Measurements from ENCODE around the gene WNK2. TPM values are rescaled to one million over a fixed set of nuclear protein-coding genes. Genes with fewer than 3 reads are reported as not detected.

The WNK2 gene
- polyA plus RNA-seq (2011; rRNA removed) (not detected in 2 replicates), polyA minus RNA-seq (2011; rRNA and poly(A)+ RNA removed) (not detected in 2 replicates)

DNA sequence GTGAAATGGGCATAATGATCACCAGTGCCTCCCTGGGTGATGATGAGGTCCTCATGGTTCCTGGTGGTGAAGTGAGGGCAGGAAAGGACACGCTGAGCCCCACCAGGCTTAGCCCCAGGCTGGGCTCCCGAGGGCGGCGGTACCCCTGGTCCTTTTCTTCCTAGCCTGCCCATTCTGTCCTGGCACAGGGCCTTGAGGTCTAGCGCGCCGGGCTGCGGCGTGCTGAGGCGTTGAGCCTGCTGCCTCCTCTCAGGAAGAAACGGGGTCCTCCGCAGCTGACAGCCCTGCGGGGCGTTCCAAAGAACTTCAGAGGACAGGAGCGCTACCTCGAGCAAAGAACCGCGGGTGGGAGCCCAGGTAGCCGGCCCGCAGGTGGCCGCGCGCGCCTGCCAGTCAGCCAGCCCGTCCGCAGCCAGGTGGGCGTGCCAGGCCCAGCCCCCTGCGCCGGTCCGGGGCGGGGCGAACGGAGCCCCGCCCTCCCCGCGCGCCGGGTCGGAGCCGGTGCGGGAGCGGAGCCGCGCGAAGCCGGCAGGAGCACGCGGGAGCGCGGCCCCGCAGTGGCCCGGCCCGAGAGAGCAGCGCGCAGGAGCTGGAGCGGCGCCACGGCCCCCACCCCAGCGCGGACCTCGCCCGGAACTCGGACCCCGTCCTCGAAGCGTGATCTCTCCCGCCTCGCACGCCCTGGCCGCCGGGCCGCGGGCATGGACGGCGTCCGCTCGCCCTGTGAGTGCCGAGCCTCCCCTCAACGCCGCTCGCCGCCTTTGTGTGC lies at the start of gene WNK2:
Gene WNK2, plus strand, starts transcription at position 477 of the 769 bp plus-strand sequence. CDS start 791 bp downstream, outside the sequence.
- TF ChIP-seq, protein P1, sequence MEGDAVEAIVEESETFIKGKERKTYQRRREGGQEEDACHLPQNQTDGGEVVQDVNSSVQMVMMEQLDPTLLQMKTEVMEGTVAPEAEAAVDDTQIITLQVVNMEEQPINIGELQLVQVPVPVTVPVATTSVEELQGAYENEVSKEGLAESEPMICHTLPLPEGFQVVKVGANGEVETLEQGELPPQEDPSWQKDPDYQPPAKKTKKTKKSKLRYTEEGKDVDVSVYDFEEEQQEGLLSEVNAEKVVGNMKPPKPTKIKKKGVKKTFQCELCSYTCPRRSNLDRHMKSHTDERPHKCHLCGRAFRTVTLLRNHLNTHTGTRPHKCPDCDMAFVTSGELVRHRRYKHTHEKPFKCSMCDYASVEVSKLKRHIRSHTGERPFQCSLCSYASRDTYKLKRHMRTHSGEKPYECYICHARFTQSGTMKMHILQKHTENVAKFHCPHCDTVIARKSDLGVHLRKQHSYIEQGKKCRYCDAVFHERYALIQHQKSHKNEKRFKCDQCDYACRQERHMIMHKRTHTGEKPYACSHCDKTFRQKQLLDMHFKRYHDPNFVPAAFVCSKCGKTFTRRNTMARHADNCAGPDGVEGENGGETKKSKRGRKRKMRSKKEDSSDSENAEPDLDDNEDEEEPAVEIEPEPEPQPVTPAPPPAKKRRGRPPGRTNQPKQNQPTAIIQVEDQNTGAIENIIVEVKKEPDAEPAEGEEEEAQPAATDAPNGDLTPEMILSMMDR (IDR thresholded peaks at IDR 0.05; ENCODE audit: insufficient read depth, low read depth, low read length): no peak
- no peak for DNase-seq (ENCODE audit: low read depth)
- ChIA-PET POLR2A (no interaction called here), CTCF (no interaction called here)
- Histone ChIP-seq H3K36me3 (ENCODE audit: control insufficient read depth, insufficient read depth, low read length) (no peaks in the 10 kb centered on the region), H3K27me3 (ENCODE audit: control insufficient read depth, insufficient read depth, low read length) (peaks cover 27% of the 10 kb centered on the region), H3K4me3 (ENCODE audit: low read depth, low read length) (no peak within 1 kb of the TSS; the same call in 1 of the 2 replicates)

DNA sequence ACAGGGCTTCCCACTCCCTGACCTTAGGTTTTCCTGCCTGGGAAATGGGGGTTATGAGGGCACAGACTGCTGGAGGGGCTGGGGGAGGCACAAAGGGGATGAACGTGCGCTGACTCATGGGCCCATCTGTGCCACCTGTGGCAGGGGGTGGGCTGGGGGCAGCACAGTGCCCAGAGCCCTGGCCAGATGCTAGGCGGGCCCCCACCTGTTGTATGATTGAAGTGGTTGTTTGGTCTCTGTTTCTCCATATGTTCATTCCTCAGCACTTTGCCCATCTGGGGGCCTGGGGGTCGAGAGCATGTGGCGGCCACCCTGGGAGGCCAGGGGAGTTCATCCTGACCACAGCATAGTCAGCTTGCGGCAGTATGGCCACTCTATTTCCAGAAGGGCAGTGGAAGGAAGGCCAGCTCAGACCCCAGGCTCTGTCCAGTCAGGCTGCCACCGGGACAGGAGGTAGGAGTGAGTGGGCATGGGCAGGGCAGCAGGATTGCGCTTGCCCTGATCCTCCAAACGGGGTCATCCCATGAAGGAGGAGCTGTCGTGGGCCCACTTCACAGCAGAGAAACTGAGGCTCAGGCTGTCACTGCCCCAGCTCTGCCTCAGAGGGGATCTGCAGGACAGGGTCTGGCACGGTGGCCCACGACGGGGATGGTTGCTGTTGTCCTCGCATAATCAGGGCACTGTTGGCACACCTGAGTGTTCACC lies 49.0 kb upstream of the WNK2 start:
- CTCF ChIA-PET: interaction anchor here (1.3 kb wide), 1 partner anchor 15 kb away, joined by 5 read pairs; no protein-coding TSS in a partner anchor
- peaks cover 1% of the 10 kb centered on the region; the same call in 1 of the 2 replicates for H3K27me3 ChIP-seq (ENCODE audit: control insufficient read depth, insufficient read depth, low read length)
- TF ChIP-seq, protein P1 (IDR thresholded peaks at IDR 0.05; ENCODE audit: insufficient read depth, low read depth, low read length): no peak
- peak overlapping the region; percentile 84 for H3K4me3 ChIP-seq (ENCODE audit: low read depth, low read length)
- no peaks in the 10 kb centered on the region; the same call in 1 of the 2 replicates for H3K36me3 ChIP-seq (ENCODE audit: control insufficient read depth, insufficient read depth, low read length)
- DNase-seq (ENCODE audit: low read depth): no peak
- POLR2A ChIA-PET: interaction anchor here (0.6 to 1.0 kb wide), 2 partner anchors 17 to 99 kb away, joined by 3 to 5 read pairs; no protein-coding TSS in a partner anchor

DNA sequence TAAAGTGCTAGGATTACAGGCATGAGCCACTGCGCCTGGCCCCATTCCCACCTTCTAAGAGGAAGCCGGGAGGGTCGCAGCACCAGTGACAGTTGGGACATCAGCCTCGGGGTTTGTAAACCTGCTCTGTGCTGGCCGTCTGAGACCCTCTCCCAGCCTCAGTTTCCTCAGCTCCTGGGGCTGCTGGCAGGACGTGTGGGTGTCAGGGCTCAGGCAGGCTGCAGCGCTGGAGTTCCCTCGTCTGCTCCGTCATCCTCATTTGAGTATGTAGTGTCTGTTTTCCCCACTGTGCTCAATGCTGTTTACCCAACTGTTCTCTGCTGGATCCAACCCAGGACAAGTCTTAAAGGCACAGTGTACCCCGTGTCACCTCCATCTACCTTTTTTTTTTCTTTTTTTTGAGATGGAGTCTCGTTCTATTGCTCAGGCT lies 47.9 kb upstream of the WNK2 start:
- Histone ChIP-seq H3K27me3 (ENCODE audit: control insufficient read depth, insufficient read depth, low read length) (peaks cover 1% of the 10 kb centered on the region; the same call in 1 of the 2 replicates), H3K4me3 (ENCODE audit: low read depth, low read length) (no peak overlapping the region), H3K36me3 (ENCODE audit: control insufficient read depth, insufficient read depth, low read length) (no peaks in the 10 kb centered on the region)
- TF ChIP-seq, protein P1 (IDR thresholded peaks at IDR 0.05; ENCODE audit: insufficient read depth, low read depth, low read length): no peak
- POLR2A ChIA-PET: no interaction called here
- no peak for DNase-seq (ENCODE audit: low read depth)
- CTCF ChIA-PET: interaction anchor here (1.3 kb wide), 1 partner anchor 16 kb away, joined by 5 read pairs; no protein-coding TSS in a partner anchor

DNA sequence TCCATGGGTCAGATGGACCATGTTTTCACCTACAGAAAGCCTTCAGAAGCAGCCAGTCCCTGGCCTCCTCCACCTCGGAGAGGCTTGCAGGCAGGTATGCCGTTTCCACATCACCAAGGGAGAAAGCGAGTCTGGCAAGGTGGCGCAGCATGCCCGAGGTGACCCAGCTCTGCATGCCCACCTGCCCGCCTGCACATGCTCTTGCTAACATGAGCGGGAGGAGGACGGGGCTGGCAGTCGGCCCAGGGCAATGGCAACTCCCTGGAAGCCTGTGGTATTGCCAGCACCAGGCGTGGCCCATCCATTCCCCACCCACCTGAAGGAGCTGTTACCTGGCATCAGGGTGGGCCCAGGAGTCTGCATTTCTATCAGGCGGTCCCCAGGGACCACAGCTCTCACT lies 46.6 kb upstream of the WNK2 start:
- Histone ChIP-seq H3K36me3 (ENCODE audit: control insufficient read depth, insufficient read depth, low read length) (no peaks in the 10 kb centered on the region), H3K4me3 (ENCODE audit: low read depth, low read length) (no peak overlapping the region), H3K27me3 (ENCODE audit: control insufficient read depth, insufficient read depth, low read length) (peaks cover 1% of the 10 kb centered on the region; the same call in 1 of the 2 replicates)
- ChIA-PET POLR2A (no interaction called here), CTCF (no interaction called here)
- TF ChIP-seq, protein P1 (IDR thresholded peaks at IDR 0.05; ENCODE audit: insufficient read depth, low read depth, low read length): no peak
- no peak for DNase-seq (ENCODE audit: low read depth)
